ENCODE data around the gene NGRN. TPM values are rescaled to one million over a fixed set of nuclear protein-coding genes. Genes with fewer than 3 reads are reported as not detected.
A peak's percentile ranks its signal among the peaks of the same experiment; 100 is the strongest.

The NGRN gene
- total RNA-seq, 3 donors from 2014 or later (not counting 1 experiment from before 2014, with no cell fraction given): 33.4 to 43.5 (median 33.5) TPM

DNA sequence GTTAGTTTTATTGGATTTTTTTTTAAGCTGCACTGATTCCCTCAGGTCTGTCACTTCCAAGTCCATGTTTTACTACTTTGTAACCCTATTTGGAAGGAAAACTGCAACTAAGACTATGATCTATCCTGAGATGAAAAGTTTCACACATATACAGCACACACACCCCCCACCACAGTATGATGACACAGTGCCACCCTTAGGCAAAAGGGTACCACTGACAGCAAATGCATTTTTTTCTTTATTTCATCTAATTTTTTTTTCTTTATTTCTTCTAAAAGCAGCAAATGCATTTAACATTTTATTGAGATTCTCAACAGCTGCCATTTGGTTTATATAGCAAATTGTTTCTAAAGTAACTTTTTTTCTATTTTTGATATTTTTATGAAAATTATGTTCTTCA lies 21.2 kb downstream of the NGRN start:
- TF ChIP-seq, protein P1, sequence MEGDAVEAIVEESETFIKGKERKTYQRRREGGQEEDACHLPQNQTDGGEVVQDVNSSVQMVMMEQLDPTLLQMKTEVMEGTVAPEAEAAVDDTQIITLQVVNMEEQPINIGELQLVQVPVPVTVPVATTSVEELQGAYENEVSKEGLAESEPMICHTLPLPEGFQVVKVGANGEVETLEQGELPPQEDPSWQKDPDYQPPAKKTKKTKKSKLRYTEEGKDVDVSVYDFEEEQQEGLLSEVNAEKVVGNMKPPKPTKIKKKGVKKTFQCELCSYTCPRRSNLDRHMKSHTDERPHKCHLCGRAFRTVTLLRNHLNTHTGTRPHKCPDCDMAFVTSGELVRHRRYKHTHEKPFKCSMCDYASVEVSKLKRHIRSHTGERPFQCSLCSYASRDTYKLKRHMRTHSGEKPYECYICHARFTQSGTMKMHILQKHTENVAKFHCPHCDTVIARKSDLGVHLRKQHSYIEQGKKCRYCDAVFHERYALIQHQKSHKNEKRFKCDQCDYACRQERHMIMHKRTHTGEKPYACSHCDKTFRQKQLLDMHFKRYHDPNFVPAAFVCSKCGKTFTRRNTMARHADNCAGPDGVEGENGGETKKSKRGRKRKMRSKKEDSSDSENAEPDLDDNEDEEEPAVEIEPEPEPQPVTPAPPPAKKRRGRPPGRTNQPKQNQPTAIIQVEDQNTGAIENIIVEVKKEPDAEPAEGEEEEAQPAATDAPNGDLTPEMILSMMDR (IDR thresholded peaks at IDR 0.05): peak; percentile 63
- ATAC-seq (peak; percentile 76 to 90 (median 90)), DNase-seq (peak in 1 of 2 donors; percentile 78)
- no peaks in the 10 kb centered on the region for H3K9me3 ChIP-seq (ENCODE audit: control insufficient read depth, insufficient read depth, low read length)
- intact Hi-C loops (cut with micrococcal nuclease): loop anchor here (5.0 kb wide), 1 partner anchor 144 kb away; no protein-coding TSS in a partner anchor
- H3K27me3 ChIP-seq (ENCODE audit: control insufficient read depth, insufficient read depth, low read length): no peaks in the 10 kb centered on the region
- no peaks in the 10 kb centered on the region for H3K36me3 ChIP-seq (ENCODE audit: control insufficient read depth, insufficient read depth, low read length)
- no peak overlapping the region for H3K4me3 ChIP-seq (ENCODE audit: low read length)
- H3K9me3 Mint-ChIP-seq: no peaks in the 10 kb centered on the region
- no peaks in the 10 kb centered on the region for H3K4me1 Mint-ChIP-seq
- no peaks in the 10 kb centered on the region for H3K27me3 Mint-ChIP-seq (ENCODE audit: low read depth in 2 of 2)
- H3K4me3 Mint-ChIP-seq: no peak overlapping the region
- H3K27ac Mint-ChIP-seq: no peak overlapping the region
- H3K4me1 ChIP-seq (ENCODE audit: control insufficient read depth, insufficient read depth, low read length): no peaks in the 10 kb centered on the region
- H3K27ac ChIP-seq (ENCODE audit: low read length): no peak overlapping the region
- H3K36me3 Mint-ChIP-seq: no peaks in the 10 kb centered on the region

DNA sequence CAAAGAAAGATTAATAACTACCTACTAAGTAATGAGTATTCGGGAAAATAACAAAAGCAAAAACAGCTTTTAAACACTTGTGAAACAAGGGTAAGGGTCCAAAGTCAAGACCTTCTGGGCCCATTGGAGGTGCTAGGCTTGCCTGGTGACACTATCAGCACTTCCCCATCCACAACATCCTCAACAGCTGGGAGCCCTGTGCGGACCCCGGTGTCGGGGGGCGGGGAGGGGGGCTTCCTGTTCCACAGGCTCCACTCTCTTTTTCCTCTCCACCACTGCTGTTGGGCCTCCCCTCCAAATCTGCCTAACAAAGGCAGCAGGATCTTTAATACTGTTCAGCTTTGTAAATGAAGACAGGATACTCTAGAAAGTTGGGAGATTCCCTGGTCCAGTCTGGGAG lies 21.6 kb downstream of the NGRN start:
- Mint-ChIP-seq H3K27ac (no peak overlapping the region), H3K9me3 (no peaks in the 10 kb centered on the region), H3K4me1 (no peaks in the 10 kb centered on the region), H3K36me3 (no peaks in the 10 kb centered on the region), H3K4me3 (no peak overlapping the region), H3K27me3 (ENCODE audit: low read depth in 2 of 2) (no peaks in the 10 kb centered on the region)
- 14% methylated on average over 1 of the region's 5 CpGs for WGBS (ENCODE audit: insufficient coverage)
- TF ChIP-seq, protein P1 (IDR thresholded peaks at IDR 0.05): no peak
- Histone ChIP-seq H3K36me3 (ENCODE audit: control insufficient read depth, insufficient read depth, low read length) (no peaks in the 10 kb centered on the region), H3K4me3 (ENCODE audit: low read length) (no peak overlapping the region), H3K27ac (ENCODE audit: low read length) (no peak overlapping the region), H3K9me3 (ENCODE audit: control insufficient read depth, insufficient read depth, low read length) (no peaks in the 10 kb centered on the region), H3K4me1 (ENCODE audit: control insufficient read depth, insufficient read depth, low read length) (no peaks in the 10 kb centered on the region), H3K27me3 (ENCODE audit: control insufficient read depth, insufficient read depth, low read length) (no peaks in the 10 kb centered on the region)
- intact Hi-C loops (cut with micrococcal nuclease): loop anchor here (5.0 kb wide), 1 partner anchor 145 kb away; no protein-coding TSS in a partner anchor
- DNase-seq: no peak
- ATAC-seq: no peak

DNA sequence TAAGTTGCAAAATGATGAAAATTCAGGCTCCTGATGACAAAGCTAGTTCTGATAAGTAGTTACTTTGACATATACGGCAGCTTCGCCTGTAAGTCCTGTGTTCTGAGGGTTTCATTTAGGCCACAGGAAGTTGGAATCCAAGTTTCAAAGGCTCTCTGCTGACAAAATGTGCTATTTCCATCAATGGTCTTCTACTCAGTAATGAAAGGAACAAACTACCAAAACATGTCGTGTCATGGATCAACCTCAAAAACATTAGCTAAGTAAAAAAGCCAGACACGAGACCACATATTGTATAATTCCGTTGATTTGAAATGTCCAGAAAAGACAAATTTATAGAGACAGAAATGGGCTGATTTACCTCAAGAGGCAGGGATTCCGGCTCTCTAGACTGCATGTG lies 22.5 kb downstream of the NGRN start:
- intact Hi-C loops (cut with micrococcal nuclease): loop anchor here (5.0 kb wide), 1 partner anchor 146 kb away; no protein-coding TSS in a partner anchor
- Histone ChIP-seq H3K36me3 (ENCODE audit: control insufficient read depth, insufficient read depth, low read length) (no peaks in the 10 kb centered on the region), H3K27ac (ENCODE audit: low read length) (no peak overlapping the region), H3K4me3 (ENCODE audit: low read length) (no peak overlapping the region), H3K27me3 (ENCODE audit: control insufficient read depth, insufficient read depth, low read length) (no peaks in the 10 kb centered on the region), H3K4me1 (ENCODE audit: control insufficient read depth, insufficient read depth, low read length) (no peaks in the 10 kb centered on the region), H3K9me3 (ENCODE audit: control insufficient read depth, insufficient read depth, low read length) (no peaks in the 10 kb centered on the region)
- TF ChIP-seq, protein P1 (IDR thresholded peaks at IDR 0.05): no peak
- WGBS (ENCODE audit: insufficient coverage): 69% methylated on average over 5 of the region's 6 CpGs
- H3K4me1 Mint-ChIP-seq: no peaks in the 10 kb centered on the region
- ATAC-seq (no peak), DNase-seq (no peak)
- H3K27ac Mint-ChIP-seq: no peak overlapping the region
- no peaks in the 10 kb centered on the region for H3K36me3 Mint-ChIP-seq
- H3K9me3 Mint-ChIP-seq: no peaks in the 10 kb centered on the region
- H3K4me3 Mint-ChIP-seq: no peak overlapping the region
- H3K27me3 Mint-ChIP-seq (ENCODE audit: low read depth in 2 of 2): no peaks in the 10 kb centered on the region

DNA sequence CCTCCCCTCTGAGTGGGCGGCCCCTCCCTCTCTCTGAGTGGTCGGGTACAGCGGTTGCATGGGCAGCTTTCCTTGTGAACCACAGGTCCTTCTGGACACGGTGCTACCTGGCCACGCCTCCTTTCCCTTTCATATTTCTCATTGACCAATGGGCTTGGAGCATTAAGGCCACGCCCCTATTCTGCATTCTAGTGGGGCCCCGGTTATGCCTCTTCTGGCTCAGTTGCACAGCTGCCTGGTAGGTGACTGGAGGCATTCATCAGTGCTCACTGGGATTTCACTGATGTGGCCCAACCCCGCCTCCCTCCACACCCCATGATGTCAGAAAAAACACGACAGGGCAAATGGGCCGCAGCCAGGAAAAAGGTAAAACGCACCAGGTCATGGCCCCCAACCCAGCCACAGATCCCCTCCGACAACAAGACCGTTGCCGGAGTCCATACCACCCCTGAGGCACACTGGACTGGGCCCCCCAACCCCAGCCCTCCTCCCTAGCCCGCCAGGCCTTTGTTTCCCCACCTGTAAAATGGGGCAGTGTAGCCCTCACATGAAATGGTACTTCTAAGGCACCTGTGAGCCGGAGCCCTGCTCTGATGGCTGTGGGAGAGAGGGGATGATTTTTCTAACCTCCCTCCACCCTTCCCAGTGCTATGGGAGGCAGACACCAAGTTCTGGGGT lies 26.3 kb downstream of the NGRN start:
- H3K36me3 Mint-ChIP-seq: no peaks in the 10 kb centered on the region
- peaks cover 0 to 6% of the 10 kb centered on the region in 2 donors for H3K27me3 Mint-ChIP-seq (ENCODE audit: low read depth in 2 of 2)
- H3K4me1 Mint-ChIP-seq: peaks cover 6 to 7% of the 10 kb centered on the region in 2 donors
- intact Hi-C loops (cut with micrococcal nuclease): no loop called here
- H3K4me3 Mint-ChIP-seq: no peak overlapping the region
- Histone ChIP-seq H3K27me3 (ENCODE audit: control insufficient read depth, insufficient read depth, low read length) (no peaks in the 10 kb centered on the region), H3K9me3 (ENCODE audit: control insufficient read depth, insufficient read depth, low read length) (no peaks in the 10 kb centered on the region), H3K36me3 (ENCODE audit: control insufficient read depth, insufficient read depth, low read length) (no peaks in the 10 kb centered on the region), H3K27ac (ENCODE audit: low read length) (no peak overlapping the region), H3K4me3 (ENCODE audit: low read length) (no peak overlapping the region), H3K4me1 (ENCODE audit: control insufficient read depth, insufficient read depth, low read length) (peaks cover 4% of the 10 kb centered on the region)
- WGBS (ENCODE audit: insufficient coverage): 71% methylated on average over 14 of the region's 16 CpGs
- peak in 1 of 2 donors; percentile 25 for DNase-seq
- TF ChIP-seq, protein P1 (IDR thresholded peaks at IDR 0.05): no peak
- H3K9me3 Mint-ChIP-seq: no peaks in the 10 kb centered on the region
- no peak for ATAC-seq
- H3K27ac Mint-ChIP-seq: no peak overlapping the region

Data from natural killer cell (primary cell).